ENCODE results near the gene ECE1.

Gene ECE1

GRCh38 chr1:21289700-21290545, at the start of gene ECE1:
ECE1 (minus strand) TSS chr1:21290463; CDS start chr1:21290414, 49 bp downstream.
- DNase-seq: no peak

DNA sequence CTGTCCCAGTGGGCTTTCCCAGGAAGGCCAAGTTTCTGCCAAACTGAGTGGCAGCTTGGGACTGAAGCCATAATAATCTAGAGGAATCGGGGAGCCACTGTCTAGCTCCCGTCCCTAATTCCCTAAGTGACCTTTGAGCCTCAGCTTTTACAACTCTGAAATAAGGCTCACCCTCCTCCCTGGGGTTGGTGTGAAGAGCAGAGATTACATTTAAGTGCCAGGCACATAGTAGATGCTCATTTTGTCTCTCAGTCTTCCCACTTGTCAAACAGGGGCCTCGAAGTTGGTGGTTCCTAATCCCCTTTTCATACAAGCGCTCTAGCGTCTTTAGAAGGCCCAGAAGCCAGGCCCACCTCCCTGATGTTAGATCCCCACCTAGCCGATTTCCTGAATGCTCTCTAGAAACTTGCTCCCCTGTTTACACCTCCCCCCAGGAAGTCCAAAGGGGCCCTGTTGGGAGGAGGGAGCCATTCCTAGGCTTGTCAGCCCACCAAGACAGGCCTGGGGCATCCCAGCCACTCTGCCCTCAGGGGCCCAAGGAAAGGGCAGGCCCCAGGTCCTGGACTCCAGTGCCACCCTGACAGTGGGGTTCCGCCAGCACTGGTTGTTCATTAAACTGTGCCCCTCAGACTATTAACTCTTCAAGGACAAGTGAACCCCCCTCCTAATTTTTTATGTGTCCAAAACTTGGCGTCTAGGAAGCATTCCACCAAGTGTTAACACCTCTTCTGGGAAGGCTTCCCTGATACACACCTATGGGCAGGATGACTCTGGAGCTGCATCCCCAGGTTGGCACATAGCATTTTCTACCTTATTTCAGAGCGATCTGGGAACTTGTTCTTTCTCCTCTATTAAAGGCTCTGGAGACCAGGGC, 49.3 kb upstream of the ECE1 start:
- DNase-seq: no peak

DNA sequence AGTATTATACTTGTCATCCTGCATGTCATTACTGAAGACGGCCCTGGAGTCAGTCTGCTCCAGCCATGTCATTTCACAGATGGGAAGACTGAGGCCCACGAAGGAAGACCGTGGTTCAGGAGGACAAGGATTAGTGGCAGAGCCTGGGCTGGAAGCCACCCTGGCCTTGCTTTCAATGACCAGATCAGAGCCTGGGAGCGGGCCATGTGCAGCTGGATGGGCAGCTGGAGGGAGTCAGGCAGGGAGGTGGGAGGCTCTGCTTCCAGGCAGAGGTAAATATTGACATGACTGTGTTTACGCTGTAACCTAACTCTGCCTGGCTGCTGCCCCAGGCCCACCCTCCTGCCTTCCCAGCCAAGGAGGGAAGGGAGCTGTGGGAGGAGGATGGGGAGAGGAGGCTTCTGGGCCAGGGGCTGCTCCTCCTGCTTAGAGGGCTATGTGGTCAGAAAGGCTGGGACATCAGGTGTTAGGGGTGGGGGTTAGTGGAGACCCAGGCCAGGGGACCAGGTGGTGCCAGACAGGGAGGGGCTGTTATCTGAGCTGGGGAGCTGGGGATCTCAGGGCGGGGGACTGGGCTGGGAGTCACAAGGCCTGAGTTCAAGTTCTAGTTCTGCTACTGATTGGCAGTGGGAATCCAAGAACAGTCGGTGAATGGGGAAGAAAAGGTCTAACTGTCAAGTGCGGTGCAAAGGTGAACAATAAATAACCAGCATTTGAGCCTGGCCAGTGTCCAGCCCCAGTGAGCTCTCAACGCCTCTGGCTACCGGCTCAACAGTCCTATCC, 48.5 kb upstream of the ECE1 start:
- no peak for DNase-seq

- no peak for DNase-seq
Observed at GRCh38 chr1:21337928-21338572, 47.8 kb upstream of the ECE1 start.

DNA sequence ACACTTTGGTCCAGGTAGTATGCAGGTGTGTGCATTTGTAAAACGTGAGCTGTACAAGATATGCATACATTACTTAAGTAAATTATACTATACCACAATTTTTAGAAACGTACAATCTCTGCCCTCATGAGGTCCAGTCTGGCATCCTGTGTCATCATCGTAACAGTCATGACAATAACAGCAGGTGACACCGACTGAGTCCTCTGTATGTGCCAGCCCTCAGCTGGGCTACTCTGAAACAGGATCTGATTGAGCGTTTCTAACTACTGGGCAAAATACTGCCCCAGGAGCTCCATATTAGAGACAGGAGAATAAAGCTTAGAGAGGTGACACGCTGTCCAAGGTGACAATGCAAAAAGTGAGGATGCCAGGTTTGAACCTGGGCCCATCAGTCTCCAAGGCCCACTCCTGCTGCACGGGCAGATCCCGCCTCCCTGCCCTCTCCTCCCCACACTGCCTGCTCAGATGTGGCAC, 47.2 kb upstream of the ECE1 start:
- no peak for DNase-seq

DNA sequence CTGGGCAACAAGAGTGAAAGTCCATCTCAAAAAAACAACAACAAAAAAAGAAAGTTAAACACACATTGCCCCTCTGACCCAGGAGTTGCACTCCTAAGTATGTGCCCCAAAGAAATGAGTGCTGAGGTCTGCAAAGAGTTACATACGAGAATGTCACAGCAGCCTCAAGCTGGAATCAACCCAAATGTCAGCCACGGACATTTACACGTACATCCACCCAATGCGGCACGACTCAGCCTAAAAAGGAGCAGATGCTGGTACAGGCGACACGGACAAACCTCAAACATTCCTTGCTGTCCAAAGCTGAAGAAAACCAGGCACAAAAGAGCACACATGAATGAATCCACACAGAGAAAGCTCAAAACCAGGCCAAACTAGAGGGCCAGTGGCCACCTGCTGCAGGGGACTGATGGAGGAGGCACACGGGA, 46.8 kb upstream of the ECE1 start:
- DNase-seq: no peak

DNA sequence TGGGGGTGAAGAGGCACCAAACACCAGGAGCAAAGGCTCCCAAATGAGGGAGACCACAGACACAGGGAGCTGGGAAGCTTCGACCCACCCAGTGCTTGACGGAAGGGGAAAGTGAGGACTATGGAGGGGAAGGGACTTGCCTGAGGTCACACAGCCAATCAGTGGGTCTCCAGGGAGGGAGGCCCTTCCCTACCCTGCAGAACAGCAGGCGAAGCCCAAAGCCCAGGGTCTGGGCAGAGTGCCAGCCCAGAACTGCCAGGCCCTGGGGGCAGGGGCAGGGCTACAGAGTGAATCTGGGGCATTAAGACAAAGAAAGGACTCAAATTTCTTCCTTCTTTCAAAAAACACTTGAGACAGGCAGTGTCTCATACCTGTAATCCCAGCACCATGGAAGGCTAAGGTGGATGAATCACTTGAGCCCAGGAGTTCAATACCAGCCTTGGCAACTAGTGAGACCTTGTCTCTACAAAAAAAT, 45.5 kb upstream of the ECE1 start:
- DNase-seq: no peak

GRCh38 chr1:21335088-21335691, 44.9 kb upstream of the ECE1 start:
- DNase-seq: no peak

DNA sequence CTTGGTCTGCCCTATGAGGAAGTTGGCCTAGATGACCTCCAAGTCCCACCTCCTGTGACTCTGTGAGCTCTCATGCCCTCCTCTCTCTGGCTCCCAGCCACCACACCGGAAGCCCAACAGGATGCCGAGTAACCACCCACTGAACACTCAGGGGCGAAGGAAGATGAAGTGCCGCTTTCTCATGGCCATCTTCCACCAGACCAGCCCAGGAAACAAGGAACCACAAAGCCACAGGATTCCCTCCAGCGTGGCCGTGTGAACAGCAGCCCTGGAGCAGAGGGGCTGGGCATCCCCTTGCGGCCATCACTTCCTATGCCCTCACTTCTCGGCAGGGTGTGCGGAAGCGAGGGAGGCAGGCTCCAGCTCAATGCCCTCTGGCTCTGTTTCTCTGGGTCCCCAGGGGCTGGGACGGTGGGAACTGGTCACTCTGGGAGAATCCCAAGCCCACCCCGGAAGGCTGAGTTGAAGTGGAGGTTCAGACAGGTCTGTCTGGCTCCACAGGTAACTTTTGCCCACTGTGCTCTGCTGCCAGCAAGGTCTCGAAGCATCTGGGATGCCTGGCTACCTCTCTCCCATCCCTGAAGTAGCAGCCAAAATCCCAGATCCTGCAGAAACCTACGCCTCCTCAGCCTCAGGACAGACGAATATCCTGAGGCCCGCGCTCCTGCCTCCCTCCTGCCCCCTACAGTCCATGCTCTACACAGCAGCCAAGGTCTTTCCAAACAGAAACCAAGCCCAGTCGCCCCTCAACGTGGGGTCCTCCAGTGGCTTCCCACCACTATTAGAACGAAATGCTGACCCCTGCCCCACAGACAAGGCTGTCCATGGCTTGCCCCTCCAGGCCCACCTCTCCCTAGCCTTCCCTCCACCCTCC, 44.2 kb upstream of the ECE1 start:
- no peak for DNase-seq

GRCh38 chr1:21333824-21334213, 43.6 kb upstream of the ECE1 start:
- DNase-seq: no peak

- no peak for DNase-seq
Observed at GRCh38 chr1:21332554-21333311, 42.5 kb upstream of the ECE1 start.

DNA sequence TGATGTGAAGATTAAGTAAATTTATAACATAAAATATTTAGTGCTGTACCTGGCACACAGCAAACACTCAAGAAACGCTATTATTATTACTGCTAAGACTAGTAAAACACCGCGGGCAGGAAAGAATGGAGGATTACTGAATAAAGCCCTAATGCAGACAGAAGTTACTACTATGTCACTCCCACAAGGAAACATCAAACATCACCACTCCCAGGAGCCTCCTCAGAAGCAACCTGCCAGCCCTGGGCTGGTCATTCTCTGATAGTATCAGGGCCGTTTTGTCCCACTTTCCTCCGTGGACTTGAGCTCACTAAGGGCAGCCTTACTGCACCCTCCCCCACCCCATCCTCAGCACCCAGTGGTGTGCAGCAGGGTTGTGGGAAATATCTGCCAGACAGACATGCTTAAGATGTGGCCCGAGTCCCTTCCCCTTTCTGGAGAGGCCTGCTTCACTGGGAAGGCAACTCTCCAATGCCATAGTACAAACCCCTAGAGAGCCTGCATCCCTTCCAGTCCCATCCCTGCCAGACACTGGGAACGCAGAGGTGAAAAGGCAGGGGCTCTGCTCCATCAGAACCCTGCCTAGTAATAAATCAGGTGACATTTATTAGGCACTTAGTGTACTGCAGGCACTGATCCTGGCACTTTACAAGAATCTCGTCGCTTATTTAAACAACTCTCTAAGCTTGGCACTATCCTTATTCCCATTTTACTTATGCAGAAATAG, 41.7 kb upstream of the ECE1 start:
- no peak for DNase-seq

DNA sequence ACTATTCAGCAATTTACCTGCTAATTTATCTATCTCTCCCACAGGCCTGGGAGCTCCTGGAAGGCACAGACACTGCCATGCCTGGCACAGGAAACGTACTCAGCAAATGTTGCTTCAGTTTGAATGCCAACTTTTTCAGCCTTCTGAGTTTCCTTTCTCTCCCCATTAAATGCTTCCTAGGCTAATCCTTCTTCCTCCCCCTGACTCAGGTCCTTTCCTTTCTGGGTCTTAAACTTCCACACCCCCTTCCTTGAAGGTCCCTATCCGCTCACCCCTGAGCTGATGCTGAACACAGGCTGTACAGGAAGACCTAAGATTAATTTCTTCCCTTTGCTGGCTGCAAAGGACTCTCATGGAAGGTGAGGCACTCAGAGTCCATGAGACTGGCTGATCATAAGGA, 40.3 kb upstream of the ECE1 start:
- DNase-seq: no peak

- DNase-seq: no peak
Observed at GRCh38 chr1:21329209-21329844, 39.1 kb upstream of the ECE1 start.

GRCh38 chr1:21327566-21328323, 37.5 kb upstream of the ECE1 start:
- no peak for DNase-seq

GRCh38 chr1:21326861-21327344, 36.6 kb upstream of the ECE1 start:
- no peak for DNase-seq

DNA sequence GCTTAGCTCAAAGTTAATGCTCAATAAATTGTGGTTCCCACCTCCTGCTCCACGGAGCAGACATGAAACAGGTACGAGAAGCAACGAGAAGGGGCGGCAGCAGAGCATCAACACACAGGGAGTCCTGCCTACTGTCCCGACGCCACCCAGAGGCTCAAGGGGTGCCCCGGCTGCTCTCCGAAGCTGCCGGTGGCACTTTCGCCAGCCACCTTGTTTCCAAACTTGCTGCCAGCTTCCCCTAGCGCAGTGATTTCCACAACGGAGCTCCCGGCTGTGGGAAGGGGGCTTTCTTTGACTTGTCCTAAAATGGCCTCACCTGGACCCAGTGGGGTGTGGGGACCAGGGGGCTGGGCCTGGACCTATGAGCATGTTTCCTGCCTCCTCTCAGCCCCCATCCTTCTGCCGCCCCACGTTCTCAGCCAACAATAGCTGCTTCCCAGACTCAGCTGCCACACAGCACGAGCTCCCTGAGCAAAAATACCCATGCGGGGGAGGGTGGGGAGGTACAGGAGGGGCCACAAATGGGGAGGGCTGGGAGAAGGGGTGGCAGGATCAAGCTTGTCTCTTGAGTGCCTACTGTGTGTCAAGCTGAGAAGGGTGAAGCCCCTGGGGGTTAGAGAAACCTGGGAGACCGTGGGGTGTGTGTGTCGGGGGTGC, 35.6 kb upstream of the ECE1 start:
- DNase-seq: no peak
